GM12872 (cell line): ENCODE measurements around the gene CLDN11.

Experiments
- TF ChIP-seq, protein P1 (sequence below): IDR thresholded peaks from 3 replicates; pipeline ENCODE4 v1.5.1; 2011; ENCODE audit warnings: low read depth, mild to moderate bottlenecking, low read length, moderate library complexity; ENCODE audit not compliant: insufficient read depth

The CLDN11 gene

DNA sequence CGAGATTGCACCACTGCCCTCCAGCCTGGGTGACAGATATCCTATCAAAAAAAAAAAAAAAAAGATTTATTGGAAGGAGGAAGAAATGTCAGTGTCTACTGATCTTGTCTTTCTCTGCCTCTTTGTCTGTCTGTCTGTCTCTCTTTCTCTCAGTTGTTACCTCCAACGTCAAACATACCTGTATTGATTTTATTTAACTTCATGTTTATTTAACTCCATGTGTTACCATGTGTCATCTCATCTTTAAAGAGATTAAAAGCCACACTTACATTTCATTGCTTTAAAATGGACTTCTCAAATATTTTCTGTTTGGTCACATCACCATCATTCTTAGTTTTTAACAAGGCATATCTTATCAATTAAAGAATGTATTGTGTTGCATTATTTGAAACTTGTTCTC, 9.4 kb downstream of the CLDN11 start:
- TF ChIP-seq, protein P1, sequence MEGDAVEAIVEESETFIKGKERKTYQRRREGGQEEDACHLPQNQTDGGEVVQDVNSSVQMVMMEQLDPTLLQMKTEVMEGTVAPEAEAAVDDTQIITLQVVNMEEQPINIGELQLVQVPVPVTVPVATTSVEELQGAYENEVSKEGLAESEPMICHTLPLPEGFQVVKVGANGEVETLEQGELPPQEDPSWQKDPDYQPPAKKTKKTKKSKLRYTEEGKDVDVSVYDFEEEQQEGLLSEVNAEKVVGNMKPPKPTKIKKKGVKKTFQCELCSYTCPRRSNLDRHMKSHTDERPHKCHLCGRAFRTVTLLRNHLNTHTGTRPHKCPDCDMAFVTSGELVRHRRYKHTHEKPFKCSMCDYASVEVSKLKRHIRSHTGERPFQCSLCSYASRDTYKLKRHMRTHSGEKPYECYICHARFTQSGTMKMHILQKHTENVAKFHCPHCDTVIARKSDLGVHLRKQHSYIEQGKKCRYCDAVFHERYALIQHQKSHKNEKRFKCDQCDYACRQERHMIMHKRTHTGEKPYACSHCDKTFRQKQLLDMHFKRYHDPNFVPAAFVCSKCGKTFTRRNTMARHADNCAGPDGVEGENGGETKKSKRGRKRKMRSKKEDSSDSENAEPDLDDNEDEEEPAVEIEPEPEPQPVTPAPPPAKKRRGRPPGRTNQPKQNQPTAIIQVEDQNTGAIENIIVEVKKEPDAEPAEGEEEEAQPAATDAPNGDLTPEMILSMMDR, result no peak

DNA sequence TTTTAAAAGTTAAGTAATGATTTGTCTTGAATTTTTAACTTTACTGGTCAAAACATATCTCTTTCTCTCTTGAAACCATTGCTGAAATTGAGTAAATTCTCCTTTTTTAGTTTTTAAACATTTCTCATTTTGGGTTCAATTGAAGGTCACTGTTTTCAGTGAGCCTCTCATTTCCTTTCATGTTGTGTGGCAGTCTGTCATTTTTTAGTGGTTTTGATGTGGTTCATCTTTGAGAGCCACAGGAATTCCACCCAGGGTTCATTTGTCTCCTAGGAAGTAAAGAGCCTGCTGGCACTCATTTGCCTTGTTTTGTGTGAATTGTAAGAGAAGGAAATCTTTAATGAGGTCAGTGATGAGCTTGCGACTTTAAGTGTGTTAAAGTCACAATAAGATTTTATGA, 10.4 kb downstream of the CLDN11 start:
- TF ChIP-seq, protein P1, result no peak

DNA sequence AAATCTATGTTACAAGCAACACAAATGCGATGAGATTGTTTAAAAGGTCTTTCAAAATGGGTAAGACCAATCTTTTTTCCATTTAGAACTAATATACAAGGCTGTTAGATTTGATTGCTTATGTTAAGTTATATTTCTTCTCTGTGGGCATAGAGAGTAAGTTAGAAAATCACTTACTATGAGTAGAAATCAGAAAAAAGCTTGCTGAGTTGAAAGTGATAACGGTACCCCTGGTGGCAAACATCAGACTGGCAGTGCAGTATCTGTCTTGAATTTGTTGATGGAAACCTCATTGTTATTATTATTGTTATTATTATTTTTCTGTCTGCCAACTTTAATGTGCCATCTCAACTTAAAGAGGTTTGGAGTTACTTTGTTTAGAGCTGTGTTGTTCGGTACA, 12.4 kb downstream of the CLDN11 start:
- TF ChIP-seq, protein P1, result 0 out of 3 replicates have a peak, but pooled peaks have one; percentile 7

DNA sequence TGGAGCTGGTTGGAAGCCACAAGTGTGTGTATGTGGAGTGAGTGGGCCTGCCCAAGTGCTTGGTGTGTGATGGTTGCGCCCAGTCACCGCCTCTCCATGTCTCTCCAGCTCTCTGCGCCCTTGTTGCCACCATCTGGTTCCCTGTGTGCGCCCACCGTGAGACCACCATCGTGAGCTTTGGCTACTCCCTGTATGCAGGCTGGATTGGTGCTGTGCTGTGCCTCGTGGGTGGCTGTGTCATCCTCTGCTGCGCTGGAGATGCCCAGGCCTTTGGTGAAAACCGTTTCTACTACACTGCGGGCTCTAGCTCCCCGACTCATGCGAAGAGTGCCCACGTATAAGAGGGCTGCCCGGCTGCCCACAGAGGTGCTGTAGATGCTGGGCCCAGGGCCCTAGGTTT, 13.7 kb downstream of the CLDN11 start:
- TF ChIP-seq, protein P1, result no peak

DNA sequence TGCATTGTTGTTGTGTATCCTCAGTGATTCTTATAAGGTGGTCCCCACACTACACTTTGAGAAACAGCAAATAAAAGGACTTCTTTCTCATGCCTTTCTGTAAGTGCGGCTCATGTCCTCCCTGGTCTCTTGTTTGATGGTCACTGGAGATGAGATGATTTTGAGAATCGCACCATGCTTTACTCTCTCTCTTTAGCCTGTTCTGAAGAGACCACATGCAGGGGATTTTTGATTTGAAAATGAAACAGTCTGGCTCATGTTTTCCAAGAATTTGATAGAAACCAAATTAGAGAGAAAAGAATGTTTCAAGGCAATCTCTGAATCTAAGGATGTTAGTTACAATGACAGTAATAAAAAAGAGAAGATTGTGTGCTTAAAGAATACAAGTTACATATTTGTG, 18.0 kb downstream of the CLDN11 start:
- TF ChIP-seq, protein P1, result no peak

DNA sequence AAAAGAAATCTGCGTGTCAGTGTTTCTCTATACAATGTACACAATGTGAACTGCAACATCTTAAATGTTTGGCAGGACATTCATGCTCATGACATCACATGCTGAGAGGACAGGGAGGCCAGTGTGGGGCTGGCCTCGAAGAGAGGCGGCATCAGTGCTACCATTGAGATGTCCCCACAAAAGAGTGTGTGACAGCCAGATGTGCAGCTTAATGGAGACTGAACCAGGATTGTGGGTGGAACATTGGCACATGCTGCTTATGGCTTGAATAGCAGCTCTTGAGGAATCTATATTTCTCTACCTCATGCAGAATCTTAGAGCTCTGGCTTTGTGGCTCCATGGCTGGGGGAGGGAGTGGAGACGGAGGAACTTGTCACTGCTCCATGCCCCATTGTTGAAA, 18.5 kb downstream of the CLDN11 start:
- TF ChIP-seq, protein P1, result no peak

DNA sequence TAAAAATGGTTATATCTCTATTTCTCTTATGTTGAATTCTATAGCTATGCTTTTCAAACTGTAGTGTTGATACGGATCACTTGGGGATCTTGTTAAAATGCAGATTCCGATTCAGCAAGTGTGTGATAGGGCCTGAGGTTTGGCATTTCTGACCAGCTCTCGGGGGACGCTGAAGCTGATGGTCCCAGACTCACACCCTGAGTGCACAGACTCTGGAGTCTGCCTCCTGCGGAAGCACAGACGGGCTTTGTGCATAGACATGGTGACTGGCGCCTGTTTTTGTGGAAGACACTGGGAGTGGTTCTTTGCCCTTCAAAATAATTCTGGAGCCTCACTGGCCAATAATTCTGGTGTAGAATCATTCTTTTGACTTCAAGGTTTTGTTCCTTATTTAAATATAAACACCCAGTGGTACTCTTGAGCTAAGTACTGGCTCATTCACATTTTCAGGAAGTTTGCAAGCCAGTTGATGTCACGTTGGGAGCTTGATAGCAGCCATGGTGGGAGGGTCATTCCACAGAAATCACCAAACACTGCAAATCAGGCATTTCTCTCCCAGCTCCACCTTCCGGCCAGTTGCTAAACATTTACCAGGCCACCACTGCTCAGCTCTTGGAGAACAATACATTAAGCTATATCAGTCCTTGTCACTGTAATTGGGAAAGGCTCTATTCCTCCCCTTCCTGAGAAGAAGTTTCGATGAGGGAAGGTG, 19.2 kb downstream of the CLDN11 start:
- TF ChIP-seq, protein P1, result no peak
